ENCODE results near the gene LST1.

- TF ChIP-seq CTCF (conservative IDR thresholded peaks at IDR 0.05 in 1 of 2, IDR thresholded peaks at IDR 0.05 in 1 of 2; ENCODE audit: low read depth in 1 of 2, low read length in 2 of 2) (no peak), EZH2 (IDR thresholded peaks at IDR 0.05; ENCODE audit: low read length, missing control alignments) (no peak)
Observed at GRCh38 chr6:31614684-31615578, 28.9 kb downstream of the LST1 start, which contains the start of gene AIF1.
